DND-41 (cell line): ENCODE results near the gene MAP2K5.

Source experiments
- EZH2 ChIP-seq: IDR thresholded peaks from 3 replicates; pipeline ENCODE4 v1.6.1; 2012; ENCODE audit warnings: borderline replicate concordance, low read depth, mild to moderate bottlenecking, moderate library complexity, low read length, inconsistent platforms; ENCODE audit not compliant: severe bottlenecking
- TF ChIP-seq, protein P1 (sequence below): IDR thresholded peaks from 2 replicates; pipeline ENCODE4 v1.5.1; 2012; ENCODE audit warnings: borderline replicate concordance, low read length, moderate library complexity, mild to moderate bottlenecking; ENCODE audit not compliant: poor library complexity, severe bottlenecking; ENCODE audit errors: extremely low read depth

DNA sequence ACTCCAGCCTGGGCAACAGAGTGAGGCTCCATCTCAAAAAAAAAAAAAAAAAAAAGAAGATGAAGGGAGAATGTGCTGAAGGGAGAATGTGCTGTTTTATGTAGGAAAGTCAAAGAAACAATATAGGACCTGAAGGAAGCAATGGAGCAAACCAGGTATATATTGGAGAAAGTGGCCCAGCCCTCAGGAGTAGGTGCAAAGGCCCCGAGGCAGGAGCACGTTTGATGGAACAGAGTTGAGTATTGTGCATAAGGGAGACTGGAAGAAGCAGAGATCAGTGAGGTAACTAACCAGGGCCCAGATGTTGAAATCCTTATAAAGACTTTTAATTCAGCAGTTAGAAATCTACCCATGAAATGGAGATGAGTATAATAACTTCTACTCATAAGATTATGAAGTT, 79.6 kb downstream of the MAP2K5 start:
- TF ChIP-seq, protein P1, sequence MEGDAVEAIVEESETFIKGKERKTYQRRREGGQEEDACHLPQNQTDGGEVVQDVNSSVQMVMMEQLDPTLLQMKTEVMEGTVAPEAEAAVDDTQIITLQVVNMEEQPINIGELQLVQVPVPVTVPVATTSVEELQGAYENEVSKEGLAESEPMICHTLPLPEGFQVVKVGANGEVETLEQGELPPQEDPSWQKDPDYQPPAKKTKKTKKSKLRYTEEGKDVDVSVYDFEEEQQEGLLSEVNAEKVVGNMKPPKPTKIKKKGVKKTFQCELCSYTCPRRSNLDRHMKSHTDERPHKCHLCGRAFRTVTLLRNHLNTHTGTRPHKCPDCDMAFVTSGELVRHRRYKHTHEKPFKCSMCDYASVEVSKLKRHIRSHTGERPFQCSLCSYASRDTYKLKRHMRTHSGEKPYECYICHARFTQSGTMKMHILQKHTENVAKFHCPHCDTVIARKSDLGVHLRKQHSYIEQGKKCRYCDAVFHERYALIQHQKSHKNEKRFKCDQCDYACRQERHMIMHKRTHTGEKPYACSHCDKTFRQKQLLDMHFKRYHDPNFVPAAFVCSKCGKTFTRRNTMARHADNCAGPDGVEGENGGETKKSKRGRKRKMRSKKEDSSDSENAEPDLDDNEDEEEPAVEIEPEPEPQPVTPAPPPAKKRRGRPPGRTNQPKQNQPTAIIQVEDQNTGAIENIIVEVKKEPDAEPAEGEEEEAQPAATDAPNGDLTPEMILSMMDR, result no peak
- TF ChIP-seq EZH2, result no peak
